ENCODE measurements around the gene ZCCHC17.

Gene ZCCHC17

GRCh38 chr1:31362032-31362431, 65.2 kb downstream of the ZCCHC17 start:
- Histone ChIP-seq H3K27me3 (ENCODE audit: insufficient read depth, poor library complexity, severe bottlenecking) (no peaks in the 10 kb centered on the region), H3K27ac (ENCODE audit: poor library complexity, severe bottlenecking) (no peak overlapping the region), H3K4me3 (ENCODE audit: severe bottlenecking) (no peak overlapping the region), H3K9me3 (ENCODE audit: severe bottlenecking) (no peaks in the 10 kb centered on the region), H3K4me1 (ENCODE audit: insufficient read depth, poor library complexity, severe bottlenecking) (no peaks in the 10 kb centered on the region), H3K36me3 (ENCODE audit: low read depth) (peaks cover 12% of the 10 kb centered on the region)
- no peak for ATAC-seq (ENCODE audit: low read depth)
- DNase-seq (ENCODE audit: low spot score) = no peak
- TF ChIP-seq, protein P1, sequence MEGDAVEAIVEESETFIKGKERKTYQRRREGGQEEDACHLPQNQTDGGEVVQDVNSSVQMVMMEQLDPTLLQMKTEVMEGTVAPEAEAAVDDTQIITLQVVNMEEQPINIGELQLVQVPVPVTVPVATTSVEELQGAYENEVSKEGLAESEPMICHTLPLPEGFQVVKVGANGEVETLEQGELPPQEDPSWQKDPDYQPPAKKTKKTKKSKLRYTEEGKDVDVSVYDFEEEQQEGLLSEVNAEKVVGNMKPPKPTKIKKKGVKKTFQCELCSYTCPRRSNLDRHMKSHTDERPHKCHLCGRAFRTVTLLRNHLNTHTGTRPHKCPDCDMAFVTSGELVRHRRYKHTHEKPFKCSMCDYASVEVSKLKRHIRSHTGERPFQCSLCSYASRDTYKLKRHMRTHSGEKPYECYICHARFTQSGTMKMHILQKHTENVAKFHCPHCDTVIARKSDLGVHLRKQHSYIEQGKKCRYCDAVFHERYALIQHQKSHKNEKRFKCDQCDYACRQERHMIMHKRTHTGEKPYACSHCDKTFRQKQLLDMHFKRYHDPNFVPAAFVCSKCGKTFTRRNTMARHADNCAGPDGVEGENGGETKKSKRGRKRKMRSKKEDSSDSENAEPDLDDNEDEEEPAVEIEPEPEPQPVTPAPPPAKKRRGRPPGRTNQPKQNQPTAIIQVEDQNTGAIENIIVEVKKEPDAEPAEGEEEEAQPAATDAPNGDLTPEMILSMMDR (IDR thresholded peaks at IDR 0.05; ENCODE audit: poor library complexity, severe bottlenecking) = no peak

DNA sequence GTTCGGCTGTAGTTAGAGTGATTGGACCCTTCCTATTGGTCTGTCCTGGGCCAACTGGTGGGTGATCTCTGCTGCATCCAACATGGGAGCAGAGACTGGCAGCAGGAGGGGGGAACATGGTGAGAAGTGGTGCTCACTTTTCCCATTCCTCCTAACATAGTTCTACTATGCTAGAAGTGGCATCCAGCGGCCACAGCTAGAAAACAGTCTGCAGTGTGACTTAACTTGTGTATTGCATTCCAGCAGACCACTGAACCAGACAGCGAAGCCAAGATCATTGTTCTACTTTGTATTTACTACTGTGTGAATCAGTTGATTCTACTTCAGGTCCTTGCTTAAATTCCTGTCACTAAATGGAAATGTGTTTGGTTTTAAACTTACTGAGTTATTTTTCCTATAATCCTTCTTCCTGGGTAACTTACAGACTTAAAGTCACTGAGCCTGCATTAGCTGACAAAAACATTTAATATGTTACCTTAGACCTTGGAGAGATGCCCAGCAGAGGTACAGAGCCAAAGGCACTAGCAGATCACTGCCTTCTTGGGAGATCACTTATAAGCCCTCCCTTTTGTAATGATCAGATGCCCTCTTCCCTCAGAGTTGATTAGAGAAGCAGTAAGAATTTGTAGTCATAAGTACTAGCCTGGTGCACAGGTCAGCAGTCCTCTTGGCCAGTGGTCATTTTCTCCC, 67.9 kb downstream of the ZCCHC17 start:
- Histone ChIP-seq H3K36me3 (ENCODE audit: low read depth) (peaks cover 12% of the 10 kb centered on the region), H3K4me1 (ENCODE audit: insufficient read depth, poor library complexity, severe bottlenecking) (no peaks in the 10 kb centered on the region), H3K4me3 (ENCODE audit: severe bottlenecking) (no peak overlapping the region), H3K27ac (ENCODE audit: poor library complexity, severe bottlenecking) (no peak overlapping the region), H3K27me3 (ENCODE audit: insufficient read depth, poor library complexity, severe bottlenecking) (no peaks in the 10 kb centered on the region), H3K9me3 (ENCODE audit: severe bottlenecking) (no peaks in the 10 kb centered on the region)
- ATAC-seq (ENCODE audit: low read depth) = no peak
- TF ChIP-seq, protein P1 (IDR thresholded peaks at IDR 0.05; ENCODE audit: poor library complexity, severe bottlenecking) = no peak
- DNase-seq (ENCODE audit: low spot score) = no peak

- no peak overlapping the region for H3K27ac ChIP-seq (ENCODE audit: poor library complexity, severe bottlenecking)
- TF ChIP-seq, protein P1 (IDR thresholded peaks at IDR 0.05; ENCODE audit: poor library complexity, severe bottlenecking) = no peak
- H3K4me3 ChIP-seq (ENCODE audit: severe bottlenecking) = no peak overlapping the region
- H3K36me3 ChIP-seq (ENCODE audit: low read depth) = peaks cover 6% of the 10 kb centered on the region
- no peaks in the 10 kb centered on the region for H3K9me3 ChIP-seq (ENCODE audit: severe bottlenecking)
- ATAC-seq (ENCODE audit: low read depth) (no peak), DNase-seq (ENCODE audit: low spot score) (no peak)
- H3K4me1 ChIP-seq (ENCODE audit: insufficient read depth, poor library complexity, severe bottlenecking) = no peaks in the 10 kb centered on the region
- H3K27me3 ChIP-seq (ENCODE audit: insufficient read depth, poor library complexity, severe bottlenecking) = no peaks in the 10 kb centered on the region
These were observed 70.0 kb downstream of the ZCCHC17 start for GRCh38 chr1:31366796-31367195.

GRCh38 chr1:31368611-31369107, 71.8 kb downstream of the ZCCHC17 start:
- no peaks in the 10 kb centered on the region for H3K9me3 ChIP-seq (ENCODE audit: severe bottlenecking)
- H3K27me3 ChIP-seq (ENCODE audit: insufficient read depth, poor library complexity, severe bottlenecking) = no peaks in the 10 kb centered on the region
- DNase-seq (ENCODE audit: low spot score) (no peak), ATAC-seq (ENCODE audit: low read depth) (no peak)
- peaks cover 2% of the 10 kb centered on the region; the same call in 1 of the 2 replicates for H3K36me3 ChIP-seq (ENCODE audit: low read depth)
- H3K4me3 ChIP-seq (ENCODE audit: severe bottlenecking) = no peak overlapping the region
- H3K4me1 ChIP-seq (ENCODE audit: insufficient read depth, poor library complexity, severe bottlenecking) = peaks cover 4% of the 10 kb centered on the region
- TF ChIP-seq, protein P1 (IDR thresholded peaks at IDR 0.05; ENCODE audit: poor library complexity, severe bottlenecking) = no peak
- H3K27ac ChIP-seq (ENCODE audit: poor library complexity, severe bottlenecking) = no peak overlapping the region

- no peak for DNase-seq (ENCODE audit: low spot score)
- H3K9me3 ChIP-seq (ENCODE audit: severe bottlenecking) = no peaks in the 10 kb centered on the region
- H3K27ac ChIP-seq (ENCODE audit: poor library complexity, severe bottlenecking) = no peak overlapping the region
- no peak for ATAC-seq (ENCODE audit: low read depth)
- H3K4me3 ChIP-seq (ENCODE audit: severe bottlenecking) = no peak overlapping the region
- peaks cover 10% of the 10 kb centered on the region for H3K4me1 ChIP-seq (ENCODE audit: insufficient read depth, poor library complexity, severe bottlenecking)
- H3K36me3 ChIP-seq (ENCODE audit: low read depth) = 0 out of 2 replicates have a peak, but pooled peaks cover 2% of the 10 kb centered on the region
- TF ChIP-seq, protein P1 (IDR thresholded peaks at IDR 0.05; ENCODE audit: poor library complexity, severe bottlenecking) = no peak
- no peaks in the 10 kb centered on the region for H3K27me3 ChIP-seq (ENCODE audit: insufficient read depth, poor library complexity, severe bottlenecking)
These were observed 73.2 kb downstream of the ZCCHC17 start for GRCh38 chr1:31370021-31370420.
